OCI-LY1 (cell line): ENCODE measurements around the gene STX2.
"Not testable (repeated sequence)": the region's sequence is repeated elsewhere in the genome, so short reads cannot be mapped to it uniquely, and the experiment has no call there.

Experiments
- H2AFZ ChIP-seq: fragments of 200-600 bp; sonication (generic), shearing (Covaris generic); 2 replicates; pipeline ENCODE4 v1.6.0; 2014; ENCODE audit warnings: antibody characterized with exemption, mild to moderate bottlenecking, low read length
- H3F3A ChIP-seq: fragments of 200-600 bp; sonication (generic), shearing (Covaris generic); 2 replicates; pipeline ENCODE4 v1.6.0; 2014; ENCODE audit warnings: mild to moderate bottlenecking, antibody characterized with exemption, low read length, moderate library complexity; ENCODE audit not compliant: insufficient read depth
- H3K27ac ChIP-seq: fragments of 200-600 bp; sonication (generic); 2 replicates; pipeline ENCODE4 v1.5.1; 2014; ENCODE audit warnings: low read length, mixed run types, mild to moderate bottlenecking, low read depth; ENCODE audit not compliant: poor library complexity, severe bottlenecking
- H3K27me3 ChIP-seq: fragments of 200-600 bp; sonication (generic); 2 replicates; pipeline ENCODE4 v1.6.0; 2014; ENCODE audit warnings: antibody characterized with exemption, mild to moderate bottlenecking, low read length, moderate library complexity; ENCODE audit not compliant: insufficient read depth
- H3K36me3 ChIP-seq: fragments of 200-600 bp; sonication (generic); 2 replicates; pipeline ENCODE4 v1.6.1; 2014; ENCODE audit warnings: mild to moderate bottlenecking, antibody characterized with exemption, low read length, moderate library complexity, mixed read lengths; ENCODE audit not compliant: insufficient read depth
- H3K4me1 ChIP-seq: fragments of 200-600 bp; sonication (generic); 2 replicates; pipeline ENCODE4 v1.5.1; 2014; ENCODE audit warnings: mild to moderate bottlenecking, low read length, moderate library complexity; ENCODE audit not compliant: insufficient read depth, severe bottlenecking
- H3K4me2 ChIP-seq: fragments of 200-600 bp; sonication (generic), shearing (Covaris generic); 2 replicates; pipeline ENCODE4 v1.6.1; 2014; ENCODE audit warnings: low read length
- H3K4me3 ChIP-seq: fragments of 200-600 bp; sonication (generic); 2 replicates; pipeline ENCODE4 v1.5.1; 2014; ENCODE audit warnings: low read length, low read depth, mild to moderate bottlenecking, mixed read lengths; ENCODE audit not compliant: poor library complexity, severe bottlenecking
- H3K79me2 ChIP-seq: fragments of 200-600 bp; shearing (Covaris generic); 2 replicates; pipeline ENCODE4 v1.6.1; 2016; ENCODE audit warnings: mixed run types, low read length, mixed read lengths; ENCODE audit not compliant: insufficient read depth
- H3K9ac ChIP-seq: fragments of 200-600 bp; sonication (generic), shearing (Covaris generic); 2 replicates; pipeline ENCODE4 v1.6.1; 2014; ENCODE audit warnings: mild to moderate bottlenecking, low read length, mixed read lengths
- H3K9me2 ChIP-seq: fragments of 200-600 bp; sonication (generic), shearing (Covaris generic); 2 replicates; pipeline ENCODE4 v1.6.1; 2014; ENCODE audit warnings: low read depth, mild to moderate bottlenecking, low read length, mixed read lengths
- H3K9me3 ChIP-seq: fragments of 200-600 bp; shearing (Covaris generic); 2 replicates; pipeline ENCODE4 v1.6.1; 2014; ENCODE audit warnings: low read length, mixed read lengths
- H4K20me1 ChIP-seq: fragments of 200-600 bp; sonication (generic), shearing (Covaris generic); 2 replicates; pipeline ENCODE4 v1.6.0; 2016; ENCODE audit warnings: mild to moderate bottlenecking, low read length; ENCODE audit not compliant: insufficient read depth
- EZH2 ChIP-seq: fragments of 200-600 bp; sonication (generic), shearing (Covaris generic); IDR thresholded peaks from 2 replicates; pipeline ENCODE4 v1.8.0; 2017; ENCODE audit warnings: borderline replicate concordance, mixed run types, mild to moderate bottlenecking, antibody characterized with exemption, low read length, moderate library complexity, mixed read lengths
- TF ChIP-seq, protein P1 (sequence below): fragments of 200-600 bp; sonication (generic), shearing (Covaris generic); IDR thresholded peaks from 2 replicates; pipeline ENCODE4 v1.5.1; 2017; ENCODE audit warnings: mild to moderate bottlenecking, antibody characterized with exemption, low read length, moderate library complexity, mixed read lengths

STX2 gene

DNA sequence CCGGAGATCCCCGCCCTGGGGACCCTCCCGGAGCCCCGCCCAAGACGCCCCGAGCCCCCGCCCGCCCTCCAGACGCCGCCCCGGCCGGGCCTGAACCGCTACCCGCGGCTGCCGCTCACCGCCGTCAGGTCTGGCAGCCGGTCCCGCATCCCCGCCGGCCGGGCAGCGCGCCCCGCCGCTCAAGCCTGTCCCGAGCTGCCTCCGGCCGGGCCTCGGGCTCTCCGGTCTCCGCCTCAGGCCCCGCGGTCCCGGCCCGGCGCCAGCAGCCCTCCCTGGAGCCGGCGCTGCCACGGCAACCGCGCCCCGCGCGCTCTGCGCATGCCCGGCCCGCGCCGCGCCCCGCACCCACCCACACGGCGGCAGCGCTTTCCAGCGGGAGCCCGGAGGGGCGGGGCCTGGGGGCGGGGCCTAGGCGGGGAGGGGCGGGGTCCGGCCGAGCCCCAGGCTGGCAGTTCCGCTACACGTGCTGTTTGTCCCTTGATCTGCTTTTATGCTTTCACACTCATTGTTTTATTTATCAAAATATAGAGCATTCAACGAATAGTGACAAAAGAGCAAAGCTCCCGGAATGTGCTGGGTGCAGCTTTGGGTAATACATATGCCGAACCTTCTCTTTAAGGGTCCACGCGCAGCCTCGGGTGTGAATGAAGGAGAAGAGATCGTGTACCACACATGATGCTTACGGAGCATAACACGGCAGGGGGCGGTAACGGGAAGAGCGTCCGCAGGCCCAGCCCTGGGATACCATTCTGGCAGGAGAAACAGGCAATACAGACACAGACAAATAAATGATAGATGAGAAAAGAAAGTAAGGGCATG, at the start of gene STX2:
STX2 (minus strand) TSS at position 300 of the 819 bp plus-strand sequence; CDS start at position 149, 151 bp downstream.
- no peaks in the 10 kb centered on the region for H4K20me1 ChIP-seq
- TF ChIP-seq EZH2 = no peak
- TF ChIP-seq, protein P1, sequence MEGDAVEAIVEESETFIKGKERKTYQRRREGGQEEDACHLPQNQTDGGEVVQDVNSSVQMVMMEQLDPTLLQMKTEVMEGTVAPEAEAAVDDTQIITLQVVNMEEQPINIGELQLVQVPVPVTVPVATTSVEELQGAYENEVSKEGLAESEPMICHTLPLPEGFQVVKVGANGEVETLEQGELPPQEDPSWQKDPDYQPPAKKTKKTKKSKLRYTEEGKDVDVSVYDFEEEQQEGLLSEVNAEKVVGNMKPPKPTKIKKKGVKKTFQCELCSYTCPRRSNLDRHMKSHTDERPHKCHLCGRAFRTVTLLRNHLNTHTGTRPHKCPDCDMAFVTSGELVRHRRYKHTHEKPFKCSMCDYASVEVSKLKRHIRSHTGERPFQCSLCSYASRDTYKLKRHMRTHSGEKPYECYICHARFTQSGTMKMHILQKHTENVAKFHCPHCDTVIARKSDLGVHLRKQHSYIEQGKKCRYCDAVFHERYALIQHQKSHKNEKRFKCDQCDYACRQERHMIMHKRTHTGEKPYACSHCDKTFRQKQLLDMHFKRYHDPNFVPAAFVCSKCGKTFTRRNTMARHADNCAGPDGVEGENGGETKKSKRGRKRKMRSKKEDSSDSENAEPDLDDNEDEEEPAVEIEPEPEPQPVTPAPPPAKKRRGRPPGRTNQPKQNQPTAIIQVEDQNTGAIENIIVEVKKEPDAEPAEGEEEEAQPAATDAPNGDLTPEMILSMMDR = peak; percentile 54
- 0 out of 2 replicates have a peak, but pooled peaks cover 4% of the 10 kb centered on the region for H3K79me2 ChIP-seq
- H3K27ac ChIP-seq = peak within 1 kb of the TSS; percentile 49
- peaks cover 35% of the 10 kb centered on the region for H3K4me1 ChIP-seq
- no peaks in the 10 kb centered on the region for H3K36me3 ChIP-seq
- H3K4me3 ChIP-seq = peak within 1 kb of the TSS; percentile 100
- peak within 1 kb of the TSS; percentile 98 for H3K9ac ChIP-seq
- peak within 1 kb of the TSS; percentile 99 for H3K4me2 ChIP-seq
- no peaks in the 10 kb centered on the region for H3K9me3 ChIP-seq
- H2AFZ ChIP-seq = peak within 1 kb of the TSS; percentile 43
- no peaks in the 10 kb centered on the region for H3K9me2 ChIP-seq
- no peaks in the 10 kb centered on the region for H3F3A ChIP-seq
- no peaks in the 10 kb centered on the region for H3K27me3 ChIP-seq

DNA sequence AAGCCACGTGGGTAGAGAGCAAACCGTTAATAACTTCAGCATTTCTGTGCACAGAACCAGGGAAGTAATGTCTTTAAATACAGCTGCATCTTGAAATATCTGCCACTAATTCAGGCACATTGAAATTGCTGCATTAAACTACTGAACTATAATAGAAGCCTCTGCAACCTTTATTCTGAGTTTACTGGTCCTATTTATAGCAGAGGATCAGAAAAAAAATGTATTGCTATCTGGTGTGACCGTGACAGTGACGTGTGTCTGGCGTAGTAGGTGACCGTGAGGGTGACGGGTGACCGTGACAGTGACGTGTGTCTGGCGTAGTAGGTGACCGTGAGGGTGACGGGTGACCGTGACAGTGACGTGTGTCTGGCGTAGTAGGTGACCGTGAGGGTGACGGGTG, 48.1 kb upstream of the STX2 start:
- H3K27ac ChIP-seq, H3K4me2 ChIP-seq, H3K27me3 ChIP-seq, H3F3A ChIP-seq, H3K9me3 ChIP-seq, H3K79me2 ChIP-seq, H2AFZ ChIP-seq, H3K9me2 ChIP-seq, H3K4me1 ChIP-seq, H3K36me3 ChIP-seq, H4K20me1 ChIP-seq, H3K9ac ChIP-seq, H3K4me3 ChIP-seq: not testable (repeated sequence)

DNA sequence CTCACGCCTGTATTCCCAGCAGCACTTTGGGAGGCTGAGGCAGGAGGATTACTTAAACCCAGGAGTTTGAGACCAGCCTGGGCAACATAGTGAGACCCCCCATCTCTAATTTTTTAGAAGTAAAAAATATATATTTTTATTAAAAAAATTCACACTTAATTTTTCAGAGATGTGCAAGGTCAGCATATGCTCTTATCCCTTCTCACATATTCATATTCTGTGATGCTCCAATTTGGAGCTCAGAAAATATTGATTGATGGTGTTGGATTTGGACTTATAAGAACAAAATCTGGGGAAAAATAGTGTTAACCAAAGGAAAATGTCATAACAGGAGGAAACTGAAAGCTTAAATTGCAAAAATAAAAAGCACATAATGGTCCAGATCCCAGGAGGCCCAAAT, 42.5 kb upstream of the STX2 start:
- Histone ChIP-seq H3F3A (peaks cover 21% of the 10 kb centered on the region), H3K4me1 (peaks cover 44% of the 10 kb centered on the region), H3K27ac (no peak overlapping the region), H3K4me2 (no peak overlapping the region), H3K9ac (no peak overlapping the region), H3K79me2 (no peaks in the 10 kb centered on the region), H3K9me2 (no peaks in the 10 kb centered on the region), H4K20me1 (no peaks in the 10 kb centered on the region), H2AFZ (no peak overlapping the region), H3K27me3 (no peaks in the 10 kb centered on the region), H3K36me3 (peaks cover 14% of the 10 kb centered on the region), H3K9me3 (no peaks in the 10 kb centered on the region), H3K4me3 (no peak overlapping the region)
- TF ChIP-seq EZH2 = no peak
- TF ChIP-seq, protein P1 = no peak

DNA sequence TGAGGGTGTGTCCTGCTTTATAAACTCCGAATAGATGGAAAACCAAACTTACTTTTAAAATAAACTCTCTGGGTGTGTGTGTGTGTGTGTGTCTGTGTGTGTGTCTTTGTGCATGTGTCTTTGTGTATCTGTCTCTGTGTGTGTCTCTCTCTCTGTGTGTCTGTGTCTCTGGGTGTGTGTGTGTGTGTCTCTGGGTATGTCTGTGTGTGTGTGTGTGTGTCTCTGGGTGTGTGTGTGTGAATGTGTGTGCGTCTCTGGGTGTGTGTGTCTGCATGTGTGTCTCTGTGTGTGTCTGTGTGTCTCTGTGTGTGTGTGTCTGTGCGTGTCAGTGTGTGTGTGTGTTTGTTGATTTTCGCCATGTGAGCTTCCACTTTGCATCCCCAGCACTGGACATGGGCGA, 42.0 kb upstream of the STX2 start:
- TF ChIP-seq EZH2 = no peak
- TF ChIP-seq, protein P1 = no peak
- H3K27me3 ChIP-seq = no peaks in the 10 kb centered on the region
- H3K36me3 ChIP-seq = peaks cover 19% of the 10 kb centered on the region
- H3K27ac ChIP-seq = no peak overlapping the region
- H3K9me2 ChIP-seq = no peaks in the 10 kb centered on the region
- no peak overlapping the region for H2AFZ ChIP-seq
- H3K9ac ChIP-seq = no peak overlapping the region
- no peaks in the 10 kb centered on the region for H3K79me2 ChIP-seq
- 0 out of 2 replicates have a peak overlapping the region, but pooled peaks have one; percentile 64 for H3K4me2 ChIP-seq
- no peaks in the 10 kb centered on the region for H3K9me3 ChIP-seq
- H4K20me1 ChIP-seq = no peaks in the 10 kb centered on the region
- peaks cover 26% of the 10 kb centered on the region for H3F3A ChIP-seq
- H3K4me3 ChIP-seq = no peak overlapping the region
- peaks cover 49% of the 10 kb centered on the region for H3K4me1 ChIP-seq
